K562 (cell line): ENCODE measurements around the gene SOBP. TPM values are rescaled to one million over a fixed set of nuclear protein-coding genes. Genes with fewer than 3 reads are reported as not detected.

Experiments used
- ATAC-seq: fragments of 200-7000 bp; cut with Tn5 transposase; 3 replicates; pipeline ENCODE4 v1.9.1; 2020; ENCODE audit warnings: moderate library complexity
- BruUV-seq: library from RNA; stranded (reverse); fragments of 400-500 nt; replicated peaks from 2 replicates; lab custom pipeline; 2021; lab: Mats Ljungman, UMichigan
- CTCF ChIA-PET: fragments of 300-600 bp; formaldehyde crosslinking; extraction: SDS; loops from one replicate; lab custom pipeline; 2021; ENCODE audit warnings: low intra/inter-chr PET ratio; lab: Yijun Ruan, JAX
- POLR2A ChIA-PET: fragments of 300-600, 350-650 bp; sonication (Branson Sonifier 250); formaldehyde crosslinking; extraction: SDS; loops from one replicate; lab custom pipeline; 2021; ENCODE audit warnings: antibody characterized with exemption, inconsistent platforms; lab: Yijun Ruan, JAX
- DNase-seq, 4 experiments: peaks; one replicate each; pipeline versions ENCODE4 v3.0.0 to v3.0.0-alpha.2; 2011 to 2018; ENCODE audit warnings: low spot score in 3 of 4, mixed read lengths in 3 of 4; ENCODE audit errors: extremely low read depth in 1 of 4
- FAIRE-seq: peaks from 2 replicates; lab custom pipeline; 2011; peaks lifted over from hg19 to GRCh38; lab: Jason Lieb, UNC
- H2AFZ ChIP-seq: 2 replicates; pipeline ENCODE4 v1.6.0; 2011; ENCODE audit warnings: low read depth, low read length, control low read depth, inconsistent platforms
- H3K27ac ChIP-seq: fragments of 200-600 bp; 3 replicates; pipeline ENCODE4 v1.8.0; 2011; ENCODE audit warnings: low read depth, mild to moderate bottlenecking, control low read depth, inconsistent platforms, low read length, moderate library complexity, mixed read lengths; ENCODE audit errors: extremely low read depth
- H3K27me3 ChIP-seq, 2 experiments: fragments of 300-600 bp in 1 of 2; 2 replicates in 1 of 2; 3 replicates in 1 of 2; pipeline versions ENCODE4 v1.6.0 to v1.8.0; 2011; ENCODE audit warnings: inconsistent platforms in 2 of 2, low read length in 2 of 2, mild to moderate bottlenecking in 1 of 2, mixed read lengths in 1 of 2, moderate library complexity in 1 of 2; ENCODE audit not compliant: control insufficient read depth in 2 of 2, insufficient read depth in 2 of 2
- H3K36me3 ChIP-seq: fragments of 300-600 bp; 3 replicates; pipeline ENCODE4 v1.8.0; 2011; ENCODE audit warnings: mild to moderate bottlenecking, low read length, inconsistent platforms; ENCODE audit not compliant: control insufficient read depth, insufficient read depth
- H3K4me1 ChIP-seq, 2 experiments: fragments of 200-600 bp in 1 of 2; replicated peaks in 1 of 2; 2 replicates in 1 of 2; 3 replicates in 1 of 2; pipeline versions ENCODE4 v1.5.1 to v1.8.0; 2011; ENCODE audit warnings: inconsistent platforms in 2 of 2, low read length in 2 of 2, mild to moderate bottlenecking in 1 of 2, mixed read lengths in 1 of 2, moderate library complexity in 1 of 2; ENCODE audit not compliant: control insufficient read depth in 2 of 2, insufficient read depth in 2 of 2
- H3K4me2 ChIP-seq: 2 replicates; pipeline ENCODE4 v1.6.1; 2011; ENCODE audit warnings: low read length, control low read depth, inconsistent platforms, mixed read lengths; ENCODE audit not compliant: insufficient read depth
- H3K4me3 ChIP-seq: fragments of 200-600 bp; sonication (generic), shearing (Covaris generic); 2 replicates; pipeline ENCODE4 v1.5.1; 2016; ENCODE audit warnings: control low read depth, inconsistent platforms
- H3K79me2 ChIP-seq: fragments of 200-600 bp; 3 replicates; pipeline ENCODE4 v1.8.0; 2011; ENCODE audit warnings: low read length, inconsistent platforms; ENCODE audit not compliant: control insufficient read depth, insufficient read depth
- H3K9ac ChIP-seq, 2 experiments: 2 replicates each; pipeline versions ENCODE4 v1.6.0 to v1.6.1; 2011; ENCODE audit warnings: low read depth in 2 of 2, low read length in 2 of 2, control low read depth in 1 of 2, inconsistent platforms in 1 of 2, mild to moderate bottlenecking in 1 of 2, mixed read lengths in 1 of 2; ENCODE audit not compliant: insufficient read depth in 1 of 2
- H3K9me1 ChIP-seq: one replicate; pipeline ENCODE4 v1.6.0; 2011; ENCODE audit warnings: inconsistent platforms, mild to moderate bottlenecking, low read length, moderate library complexity; ENCODE audit not compliant: control insufficient read depth, insufficient read depth
- H3K9me3 ChIP-seq: replicated peaks from 2 replicates; pipeline ENCODE4 v1.5.1; 2011; ENCODE audit warnings: low read depth, low read length, inconsistent platforms; ENCODE audit not compliant: control insufficient read depth, insufficient read depth
- H4K20me1 ChIP-seq: replicated peaks from 2 replicates; pipeline ENCODE4 v1.6.1; 2011; ENCODE audit warnings: low read length, inconsistent platforms, mixed read lengths; ENCODE audit not compliant: control insufficient read depth, insufficient read depth
- CBFA2T3 ChIP-seq: fragments of 450-650 bp; IDR thresholded peaks from 2 replicates; pipeline ENCODE4 v1.6.1; 2017
- CBX5 ChIP-seq: IDR thresholded peaks from 2 replicates; pipeline ENCODE4 v1.6.1; 2014; ENCODE audit warnings: low read depth, borderline replicate concordance
- DPF2 ChIP-seq: fragments of 450-650 bp; IDR thresholded peaks from 2 replicates; pipeline ENCODE4 v1.6.1; 2016
- ELF2 ChIP-seq: fragments of 250-450 bp; sonication (Bioruptor Pico); IDR thresholded peaks from 2 replicates; pipeline ENCODE4 v1.5.0; 2021; ENCODE audit warnings: mild to moderate bottlenecking
- MEIS2 ChIP-seq: fragments of 450-650 bp; IDR thresholded peaks from 2 replicates; pipeline ENCODE4 v1.6.1; 2014; ENCODE audit warnings: mild to moderate bottlenecking; ENCODE audit not compliant: partially characterized antibody
- NCOR1 ChIP-seq: fragments of 450-650 bp; IDR thresholded peaks from 2 replicates; pipeline ENCODE4 v1.6.1; 2016; ENCODE audit warnings: mild to moderate bottlenecking, moderate library complexity
- NR1H2 ChIP-seq: sonication (generic); formaldehyde crosslinking; IDR thresholded peaks from 2 replicates; pipeline ENCODE4 v1.4.0; 2020; ENCODE audit warnings: mild to moderate bottlenecking, missing genetic modification reagents
- RFX1 ChIP-seq: fragments of 450-650 bp; IDR thresholded peaks from 2 replicates; pipeline ENCODE4 v1.6.1; 2016; ENCODE audit warnings: mild to moderate bottlenecking, moderate library complexity
- XRCC4 ChIP-seq: IDR thresholded peaks from one replicate; pipeline ENCODE4 v1.6.1; 2011; ENCODE audit not compliant: insufficient read depth, insufficient read length; ENCODE audit errors: extremely low read depth
- ZKSCAN1 ChIP-seq: fragments of 150-350 bp; IDR thresholded peaks from 2 replicates; pipeline ENCODE4 v1.6.1; 2016; ENCODE audit warnings: low read depth, low read length
- WGBS: fragments of 100-300 bp; shearing (Covaris generic); methylation state at CpG from one replicate; pipeline ENCODE4 v1.1.6; 2016; ENCODE audit warnings: low coverage, mixed read lengths; ENCODE audit not compliant: insufficient coverage; ENCODE audit errors: missing lambda C conversion rate; 5-methylcytosine and 5-hydroxymethylcytosine counted together
- in situ Hi-C: fragments of 300-500 bp; cut with MboI; formaldehyde crosslinking; loops from 4 replicates; pipeline ENCODE4 v1.15.0; 2018; ENCODE audit warnings: inconsistent platforms, mixed read lengths
- intact Hi-C: fragments of 100-400 bp; cut with micrococcal nuclease; formaldehyde crosslinking; loops from 2 replicates; pipeline ENCODE4 v1.14.2; 2022
- polyA plus RNA-seq, 8 experiments: library from polyadenylated mRNA; depleted of rRNA in 4 of 8; stranded (reverse) in 5 of 8; unstranded in 3 of 8; fragments of >200 nt; fragmentation: Nextera tagmentation in 2 of 8; fragmentation: Illumina TruSeq in 1 of 8; extraction: Ambion mirVana in 2 of 8; extraction: Trizol in 1 of 8; gene quantifications; 2 replicates each; pipeline versions ENCODE4 v1.2.1 to v1.2.3, GENCODE V29; 2011 to 2014; ENCODE audit warnings: inconsistent platforms in 1 of 8, missing spikeins in 1 of 8
- total RNA-seq, 7 experiments: library from RNA; depleted of rRNA in 6 of 7; stranded (reverse); fragments of >200 nt in 6 of 7; fragmentation: Illumina TruSeq in 2 of 7; extraction: Trizol in 2 of 7; gene quantifications; 2 replicates each; pipeline versions ENCODE4 v1.2.1 to v1.2.3, GENCODE V29; 2011 to 2021; ENCODE audit warnings: low replicate concordance in 1 of 7
- TF ChIP-seq, protein P1 (sequence below): sonication (generic); formaldehyde crosslinking; IDR thresholded peaks from 2 replicates; pipeline ENCODE4 v1.8.0; 2023; ENCODE audit warnings: mild to moderate bottlenecking, missing genetic modification reagents

Gene SOBP
- total and polyA plus RNA-seq, 9 of the 15 experiments (the other 6 are each of a cell fraction or from before 2014, with no cell fraction given) = 0.16 TPM; not detected in 8

DNA sequence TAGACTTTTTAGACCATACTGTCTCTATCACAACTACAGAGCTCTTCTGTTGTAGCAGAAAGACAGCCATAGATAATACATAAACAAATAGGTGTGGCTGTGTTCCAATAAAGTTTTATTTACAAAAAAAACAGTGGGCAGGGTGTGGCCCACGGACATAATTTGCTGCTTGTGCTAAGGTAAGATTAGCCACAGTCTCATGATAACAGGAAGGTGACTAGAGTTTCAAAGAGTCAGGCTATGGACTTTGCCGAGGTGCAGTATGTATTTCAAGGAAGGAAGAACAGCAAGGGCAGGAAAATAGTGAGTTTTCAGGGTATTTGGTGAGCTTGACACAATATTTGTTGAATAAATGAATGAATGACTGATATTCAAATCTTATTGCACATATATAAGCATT, 20.2 kb downstream of the SOBP start (continued):
- TF ChIP-seq, protein P1, sequence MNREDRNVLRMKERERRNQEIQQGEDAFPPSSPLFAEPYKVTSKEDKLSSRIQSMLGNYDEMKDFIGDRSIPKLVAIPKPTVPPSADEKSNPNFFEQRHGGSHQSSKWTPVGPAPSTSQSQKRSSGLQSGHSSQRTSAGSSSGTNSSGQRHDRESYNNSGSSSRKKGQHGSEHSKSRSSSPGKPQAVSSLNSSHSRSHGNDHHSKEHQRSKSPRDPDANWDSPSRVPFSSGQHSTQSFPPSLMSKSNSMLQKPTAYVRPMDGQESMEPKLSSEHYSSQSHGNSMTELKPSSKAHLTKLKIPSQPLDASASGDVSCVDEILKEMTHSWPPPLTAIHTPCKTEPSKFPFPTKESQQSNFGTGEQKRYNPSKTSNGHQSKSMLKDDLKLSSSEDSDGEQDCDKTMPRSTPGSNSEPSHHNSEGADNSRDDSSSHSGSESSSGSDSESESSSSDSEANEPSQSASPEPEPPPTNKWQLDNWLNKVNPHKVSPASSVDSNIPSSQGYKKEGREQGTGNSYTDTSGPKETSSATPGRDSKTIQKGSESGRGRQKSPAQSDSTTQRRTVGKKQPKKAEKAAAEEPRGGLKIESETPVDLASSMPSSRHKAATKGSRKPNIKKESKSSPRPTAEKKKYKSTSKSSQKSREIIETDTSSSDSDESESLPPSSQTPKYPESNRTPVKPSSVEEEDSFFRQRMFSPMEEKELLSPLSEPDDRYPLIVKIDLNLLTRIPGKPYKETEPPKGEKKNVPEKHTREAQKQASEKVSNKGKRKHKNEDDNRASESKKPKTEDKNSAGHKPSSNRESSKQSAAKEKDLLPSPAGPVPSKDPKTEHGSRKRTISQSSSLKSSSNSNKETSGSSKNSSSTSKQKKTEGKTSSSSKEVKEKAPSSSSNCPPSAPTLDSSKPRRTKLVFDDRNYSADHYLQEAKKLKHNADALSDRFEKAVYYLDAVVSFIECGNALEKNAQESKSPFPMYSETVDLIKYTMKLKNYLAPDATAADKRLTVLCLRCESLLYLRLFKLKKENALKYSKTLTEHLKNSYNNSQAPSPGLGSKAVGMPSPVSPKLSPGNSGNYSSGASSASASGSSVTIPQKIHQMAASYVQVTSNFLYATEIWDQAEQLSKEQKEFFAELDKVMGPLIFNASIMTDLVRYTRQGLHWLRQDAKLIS (CRISPR knock-in tag) = no peak
- TF ChIP-seq XRCC4 = no peak
- TF ChIP-seq NCOR1 = peak; percentile 32
- peak; percentile 83 for TF ChIP-seq DPF2
- TF ChIP-seq ZKSCAN1 = 0 out of 2 replicates have a peak, but pooled peaks have one; percentile 54
- TF ChIP-seq MEIS2 = peak; percentile 43

DNA sequence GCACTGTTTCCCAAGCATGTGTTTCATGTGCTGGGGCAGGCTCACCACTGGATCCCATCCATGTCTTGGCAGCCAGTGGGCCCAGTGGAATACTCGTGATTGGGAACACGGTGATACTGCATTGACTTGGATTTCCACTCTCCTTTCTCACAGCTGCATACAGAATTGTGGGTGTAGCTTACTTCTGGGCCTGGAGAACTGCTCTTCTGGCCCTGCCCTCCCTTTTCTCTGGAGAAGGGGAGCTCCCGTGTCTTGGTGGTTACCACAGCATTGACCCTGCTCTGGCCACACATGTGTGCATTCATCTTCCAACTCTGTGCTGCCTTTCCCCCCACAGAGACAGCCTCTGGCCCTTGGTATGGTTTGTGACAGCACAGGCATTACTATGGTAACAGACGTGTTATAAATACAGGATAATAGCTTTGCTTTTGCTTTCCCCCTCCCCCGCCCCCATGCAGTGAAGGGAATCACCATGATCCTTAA, 21.6 kb downstream of the SOBP start:
- no peak for TF ChIP-seq NR1H2 (CRISPR knock-in tag)
- peak; percentile 32; the same call in 1 of the 2 replicates for TF ChIP-seq RFX1
- no peak for TF ChIP-seq ELF2
- no peak for TF ChIP-seq CBX5
- no peak for TF ChIP-seq CBFA2T3
- ATAC-seq (peak; percentile 27; the same call in 1 of the 3 replicates), DNase-seq (no peak), FAIRE-seq (no peak)
- Histone ChIP-seq H3K4me2 (no peak overlapping the region), H3K9me3 (no peaks in the 10 kb centered on the region; the same call in 1 of the 2 replicates), H3K79me2 (no peaks in the 10 kb centered on the region), H4K20me1 (no peaks in the 10 kb centered on the region), H3K4me3 (no peak overlapping the region), H3K9ac (no peak overlapping the region), H3K4me1 (peaks cover 0 to 10% of the 10 kb centered on the region in 2 experiments; a peak in 2 of 5 replicates), H2AFZ (peak overlapping the region; percentile 52), H3K9me1 (no peaks in the 10 kb centered on the region), H3K27ac (no peak overlapping the region), H3K36me3 (no peaks in the 10 kb centered on the region), H3K27me3 (no peaks in the 10 kb centered on the region)
- ChIA-PET CTCF (no interaction called here), POLR2A (interaction anchor here (0.9 kb wide), 1 partner anchor 24 kb away, joined by 3 read pairs; no protein-coding TSS in a partner anchor)
- intact Hi-C loops = no loop called here
- in situ Hi-C loops = no loop called here
- no TSS peak for BruUV-seq
- WGBS = 24% methylated on average over 3 of the region's 5 CpGs
